ENCODE results near the gene AK8. TPM values are rescaled to one million over a fixed set of nuclear protein-coding genes. Genes with fewer than 3 reads are reported as not detected.

The AK8 gene
- polyA plus RNA-seq, 4 donors = 3.2 to 4.4 (median 4.1) TPM

DNA sequence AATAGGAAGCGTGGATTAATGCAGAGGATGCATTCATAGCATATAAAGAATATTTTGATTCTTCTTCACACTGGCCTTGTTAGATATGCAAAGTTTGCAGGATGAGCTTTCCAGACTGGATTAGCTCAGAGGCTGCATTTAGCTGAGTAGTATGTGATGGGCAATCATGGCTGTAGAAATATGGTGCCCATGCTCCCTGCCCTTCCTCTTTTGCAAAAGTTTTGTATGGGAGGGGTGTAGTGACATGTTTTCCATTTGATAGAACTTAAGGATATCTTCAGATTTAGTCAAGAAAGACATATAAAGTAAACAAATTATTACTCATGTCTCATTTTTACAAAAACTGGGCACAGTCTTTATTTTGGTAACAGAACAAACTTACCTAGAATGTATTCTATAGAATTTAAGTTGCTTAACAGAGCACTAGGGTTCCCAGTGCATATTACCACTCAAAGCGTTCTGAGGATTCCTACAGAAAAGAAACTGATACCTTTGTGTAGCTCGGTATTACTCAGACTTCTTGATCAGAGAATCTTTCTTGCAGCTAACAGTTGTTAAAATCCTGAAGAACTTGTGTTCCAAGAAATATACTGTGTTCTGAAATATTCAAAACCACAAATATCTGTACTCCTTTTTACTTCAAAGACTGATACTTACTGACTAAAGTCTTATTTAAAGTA is 198.0 kb downstream of the AK8 start:
- no peak for DNase-seq (ENCODE audit: low read depth in 4 of 4, low spot score in 3 of 4)

DNA sequence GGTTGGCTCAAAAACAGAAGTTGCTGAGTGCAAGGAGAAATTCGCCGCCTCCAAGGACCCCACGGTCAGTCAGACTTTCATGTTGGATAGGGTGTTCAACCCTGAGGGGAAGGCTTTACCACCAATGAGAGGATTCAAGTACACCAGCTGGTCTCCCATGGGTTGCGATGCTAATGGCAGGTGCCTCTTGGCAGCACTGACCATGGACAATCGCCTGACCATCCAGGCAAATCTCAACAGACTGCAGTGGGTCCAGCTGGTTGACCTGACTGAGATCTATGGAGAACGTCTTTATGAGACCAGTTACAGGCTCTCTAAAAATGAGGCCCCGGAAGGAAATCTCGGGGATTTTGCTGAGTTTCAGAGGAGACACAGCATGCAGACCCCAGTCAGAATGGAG is 200.1 kb downstream of the AK8 start:
- DNase-seq (ENCODE audit: low read depth in 4 of 4, low spot score in 3 of 4) = no peak

Other genes starting within 250 kb of the AK8 start
- 10 to 100 TPM; 15.5 to 19.2 (median 16.8) TPM for gene DDX31, start 208.3 kb downstream of the AK8 start, polyA plus RNA-seq (ENCODE audit: insufficient read length in 4 of 4)
- 10 to 100 TPM; 25.0 to 28.8 (median 28.6) TPM for gene GTF3C4, start 207.8 kb downstream of the AK8 start, polyA plus RNA-seq (ENCODE audit: insufficient read length in 4 of 4)
- gene SPACA9, start 614 bp upstream of the AK8 start, polyA plus RNA-seq (ENCODE audit: insufficient read length in 4 of 4) = 10 to 100 TPM in 2 of 4 donors, 1 to 10 TPM in 2; 8.7 to 10.8 (median 10.1) TPM
- gene TSC1, start 66.3 kb upstream of the AK8 start, polyA plus RNA-seq (ENCODE audit: insufficient read length in 4 of 4) = 10 to 100 TPM; 35.1 to 48.9 (median 39.6) TPM
- 1 to 10 TPM in 1 of 4 donors, under 1 TPM in 3; 0.57 to 2.1 (median 0.71) TPM for gene GFI1B, start 100.4 kb upstream of the AK8 start, polyA plus RNA-seq (ENCODE audit: insufficient read length in 4 of 4)
- gene GTF3C5, start 152.7 kb upstream of the AK8 start, polyA plus RNA-seq (ENCODE audit: insufficient read length in 4 of 4) = 10 to 100 TPM; 62.5 to 69.0 (median 68.7) TPM
- gene CEL, start 183.7 kb upstream of the AK8 start, polyA plus RNA-seq (ENCODE audit: insufficient read length in 4 of 4) = 1 to 10 TPM; 3.3 to 5.4 (median 4.6) TPM
- gene RALGDS, start 243.0 kb upstream of the AK8 start, polyA plus RNA-seq (ENCODE audit: insufficient read length in 4 of 4) = 10 to 100 TPM; 32.8 to 36.3 (median 33.6) TPM